NCI-H526 treated with DMSO at 0.1 percent for 48 hours (cell line): ENCODE results near the gene AMBRA1.
"Not testable (repeated sequence)": the region's sequence is repeated elsewhere in the genome, so short reads cannot be mapped to it uniquely, and the experiment has no call there.

ENCODE experiments used
- DNase-seq: peaks from one replicate; lab custom pipeline; 2025; lab: John Stamatoyannopoulos, UW

The AMBRA1 gene

GRCh38 chr11:46381819-46382645 is 211.8 kb downstream of the AMBRA1 start:
- DNase-seq = peak; percentile 61

GRCh38 chr11:46381048-46381818 is 212.6 kb downstream of the AMBRA1 start, which contains the start of gene MDK:
Gene MDK (plus strand): TSS chr11:46381669. CDS start chr11:46382058, 389 bp downstream.
- peak; percentile 58 for DNase-seq

GRCh38 chr11:46380340-46381047 is 213.3 kb downstream of the AMBRA1 start:
- DNase-seq = peak; percentile 54

GRCh38 chr11:46379482-46380293 is 214.1 kb downstream of the AMBRA1 start:
- peak; percentile 66 for DNase-seq

GRCh38 chr11:46378811-46379481 is 214.9 kb downstream of the AMBRA1 start:
- DNase-seq = no peak

- no peak for DNase-seq
These were observed 215.5 kb downstream of the AMBRA1 start for GRCh38 chr11:46378296-46378695.

- no peak for DNase-seq
These were observed 216.0 kb downstream of the AMBRA1 start for GRCh38 chr11:46377831-46378230.

GRCh38 chr11:46377290-46377689 is 216.5 kb downstream of the AMBRA1 start:
- no peak for DNase-seq

GRCh38 chr11:46376258-46377050 is 217.4 kb downstream of the AMBRA1 start:
- no peak for DNase-seq

GRCh38 chr11:46375392-46376101 is 218.3 kb downstream of the AMBRA1 start:
- DNase-seq = no peak

GRCh38 chr11:46374815-46375214 is 219.0 kb downstream of the AMBRA1 start:
- DNase-seq = no peak

GRCh38 chr11:46373787-46374740 is 219.8 kb downstream of the AMBRA1 start:
- DNase-seq = no peak

GRCh38 chr11:46372501-46372900 is 221.3 kb downstream of the AMBRA1 start:
- DNase-seq = not testable (repeated sequence)

- DNase-seq = no peak
These were observed 221.7 kb downstream of the AMBRA1 start for GRCh38 chr11:46372086-46372485.

- not testable (repeated sequence) for DNase-seq
These were observed 222.6 kb downstream of the AMBRA1 start for GRCh38 chr11:46371262-46371661.

- no peak for DNase-seq
These were observed 223.6 kb downstream of the AMBRA1 start for GRCh38 chr11:46370253-46370652.

- DNase-seq = peak; percentile 34
These were observed 224.2 kb downstream of the AMBRA1 start for GRCh38 chr11:46369458-46370152.

- no peak for DNase-seq
These were observed 225.9 kb downstream of the AMBRA1 start for GRCh38 chr11:46367916-46368267.
